HG03460 (cell line): ENCODE data around the gene PDE4D.
"Not testable (repeated sequence)": the region's sequence is repeated elsewhere in the genome, so short reads cannot be mapped to it uniquely, and the experiment has no call there.

Experiments used
- ATAC-seq: cut with Tn5 transposase; IDR thresholded peaks from one replicate; pipeline ENCODE4 v1.9.1; 2021; ENCODE audit not compliant: unreplicated experiment

PDE4D gene

DNA sequence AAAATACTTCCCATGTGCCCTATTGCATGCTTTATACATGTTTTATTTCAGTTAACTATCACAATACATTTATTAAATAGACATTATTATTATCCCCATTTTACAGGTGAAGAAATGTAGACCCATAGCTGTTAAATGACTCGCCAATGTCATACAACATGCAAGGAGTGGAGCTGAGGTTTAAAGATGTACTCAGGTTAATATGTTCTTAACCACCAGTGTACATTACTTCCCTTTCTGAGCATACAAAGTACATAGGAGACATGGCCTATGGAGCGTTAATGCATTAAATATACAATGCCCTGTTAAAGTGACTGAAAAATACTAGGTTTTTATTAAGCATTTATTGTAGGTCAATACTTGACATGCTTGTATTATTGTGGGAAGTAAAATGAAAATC is 407.0 kb downstream of the PDE4D start:
- ATAC-seq = no peak

DNA sequence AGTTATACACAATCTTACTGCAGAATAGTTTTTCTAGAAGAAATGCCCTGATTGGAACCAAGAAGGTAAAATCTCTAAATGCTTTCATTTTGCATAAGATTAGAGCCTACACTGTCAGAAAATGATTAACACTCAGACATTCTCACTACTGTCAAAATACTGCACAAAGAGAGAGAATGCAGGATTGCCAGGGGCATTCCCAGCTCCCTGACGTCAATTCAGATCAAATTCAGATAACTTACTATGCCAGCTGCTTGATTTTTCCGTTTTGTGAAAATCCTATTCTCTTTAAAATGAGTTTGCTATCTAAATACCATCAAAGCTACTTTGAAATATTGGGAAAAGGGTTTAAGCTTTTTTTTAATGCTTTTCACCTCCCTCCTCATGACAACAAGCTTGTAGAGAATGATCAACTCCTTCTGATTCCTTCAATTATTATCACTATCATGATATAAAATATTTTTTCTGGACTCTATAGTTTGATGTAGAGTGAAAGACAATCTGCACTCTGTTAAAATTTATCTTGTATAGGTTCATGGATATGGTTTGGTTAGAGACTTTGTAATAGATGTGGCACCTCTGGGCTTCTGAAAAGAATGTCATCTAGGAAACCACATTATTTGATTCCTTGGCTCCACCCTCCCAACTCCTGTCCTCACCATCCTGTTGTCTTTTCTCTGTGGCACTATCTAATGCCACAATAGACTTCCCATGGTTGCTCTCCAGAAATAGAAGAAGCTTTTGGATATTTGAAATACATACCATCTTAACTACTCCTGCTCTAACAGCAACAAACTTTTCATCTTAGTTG is 407.7 kb downstream of the PDE4D start:
- ATAC-seq = no peak

DNA sequence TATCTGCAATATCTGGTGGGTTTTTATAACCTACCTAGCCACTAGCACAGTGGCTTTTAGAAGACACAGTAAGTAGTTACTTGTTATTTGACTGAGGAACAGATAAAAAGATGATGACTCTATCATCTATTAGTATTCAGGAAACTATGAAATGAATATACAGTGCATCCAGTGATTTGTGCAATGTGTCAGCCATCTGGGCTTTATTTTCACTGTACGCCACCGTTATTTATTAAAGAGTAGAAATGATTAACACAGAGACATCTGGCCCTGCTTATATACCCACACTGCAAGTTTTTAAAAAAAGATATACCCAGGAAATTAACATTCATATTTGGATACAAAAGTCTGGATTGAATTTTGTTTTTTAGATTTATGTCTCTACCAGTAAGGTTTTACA is 408.4 kb downstream of the PDE4D start:
- no peak for ATAC-seq

DNA sequence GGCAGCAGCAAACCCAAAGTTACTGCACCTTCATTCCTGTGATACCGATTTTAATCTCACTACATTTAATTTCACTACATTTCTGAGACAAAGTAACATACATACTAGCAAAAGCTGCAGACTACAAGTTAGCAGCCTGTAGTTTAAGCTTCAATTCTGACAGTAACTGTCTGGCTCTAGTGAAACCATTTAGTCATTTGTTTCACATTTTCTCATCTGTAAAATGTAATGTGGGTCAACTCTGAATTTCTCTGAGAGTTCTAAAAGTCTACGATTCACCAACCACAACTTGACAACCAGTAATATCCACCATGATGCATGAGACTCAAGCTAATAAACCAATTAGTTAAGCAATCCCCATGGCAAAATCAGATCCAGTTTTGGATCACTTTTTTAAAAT is 408.9 kb downstream of the PDE4D start:
- ATAC-seq = no peak

- no peak for ATAC-seq
These were observed 409.5 kb downstream of the PDE4D start for GRCh38 chr5:59483971-59484472.

- ATAC-seq = no peak
These were observed 414.4 kb downstream of the PDE4D start for GRCh38 chr5:59479086-59479485.

DNA sequence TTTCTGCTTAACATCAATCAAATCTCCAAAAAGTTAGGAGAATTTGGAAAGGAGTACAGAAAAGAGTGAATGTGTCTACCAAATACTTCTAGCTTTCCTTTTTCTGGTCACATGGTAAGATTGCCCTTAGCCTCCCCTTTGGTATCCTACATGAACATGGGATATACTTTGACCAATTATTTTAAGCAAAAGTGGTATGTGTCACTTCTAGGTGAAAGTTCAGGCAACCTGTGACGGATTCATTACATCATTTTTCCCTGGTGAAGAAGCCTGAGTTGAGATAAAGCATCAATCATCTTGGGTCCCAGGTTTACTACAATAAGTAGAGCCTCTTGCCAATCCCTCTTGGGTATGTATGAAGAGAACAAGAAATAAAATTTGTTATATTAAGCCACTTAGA is 419.2 kb downstream of the PDE4D start:
- ATAC-seq = no peak

GRCh38 chr5:59473611-59474010 is 419.9 kb downstream of the PDE4D start:
- ATAC-seq = no peak

- ATAC-seq = no peak
These were observed 422.1 kb downstream of the PDE4D start for GRCh38 chr5:59471463-59471862.

DNA sequence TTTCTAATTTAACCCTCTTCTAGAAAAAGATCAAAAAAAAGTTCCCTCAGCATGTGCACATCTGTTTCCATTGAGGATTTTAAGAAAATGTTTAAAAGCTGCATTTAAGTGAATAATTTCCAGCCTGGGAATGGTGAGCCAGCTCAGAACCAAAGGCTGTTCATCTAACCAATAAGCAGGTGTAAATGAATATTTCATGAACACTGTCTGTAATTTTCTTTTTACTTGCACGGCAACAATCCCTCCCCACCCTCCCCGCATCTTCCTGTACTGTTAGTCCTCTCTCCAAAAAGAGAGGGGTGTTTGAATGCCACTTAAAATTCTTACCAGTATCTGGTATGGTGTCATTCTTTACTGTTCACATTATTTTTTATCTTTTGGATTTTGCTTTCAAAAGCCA is 425.6 kb downstream of the PDE4D start:
- no peak for ATAC-seq

DNA sequence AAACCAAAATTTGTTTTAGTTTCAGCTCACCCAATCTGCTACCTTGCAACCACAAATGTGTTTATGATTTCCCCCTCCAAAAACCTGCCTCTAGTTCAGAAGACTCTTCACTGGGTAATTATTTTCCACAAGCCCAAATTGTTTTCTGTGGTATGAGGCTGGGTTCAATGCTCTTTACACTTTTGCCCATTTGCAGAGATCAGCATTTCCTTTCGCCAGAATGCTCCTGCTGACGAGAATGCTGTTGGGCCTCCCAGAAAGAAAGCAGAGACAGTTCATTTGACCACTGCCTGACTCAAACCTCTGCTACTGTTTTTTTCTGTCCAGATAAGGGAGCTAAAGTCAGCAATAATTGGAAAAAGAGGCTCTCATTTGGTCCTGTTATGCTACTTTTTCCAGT is 427.3 kb downstream of the PDE4D start:
- no peak for ATAC-seq

GRCh38 chr5:59464969-59465368 is 428.6 kb downstream of the PDE4D start:
- no peak for ATAC-seq

GRCh38 chr5:59463618-59464166 is 429.8 kb downstream of the PDE4D start:
- not testable (repeated sequence) for ATAC-seq

GRCh38 chr5:59462956-59463355 is 430.6 kb downstream of the PDE4D start:
- no peak for ATAC-seq

DNA sequence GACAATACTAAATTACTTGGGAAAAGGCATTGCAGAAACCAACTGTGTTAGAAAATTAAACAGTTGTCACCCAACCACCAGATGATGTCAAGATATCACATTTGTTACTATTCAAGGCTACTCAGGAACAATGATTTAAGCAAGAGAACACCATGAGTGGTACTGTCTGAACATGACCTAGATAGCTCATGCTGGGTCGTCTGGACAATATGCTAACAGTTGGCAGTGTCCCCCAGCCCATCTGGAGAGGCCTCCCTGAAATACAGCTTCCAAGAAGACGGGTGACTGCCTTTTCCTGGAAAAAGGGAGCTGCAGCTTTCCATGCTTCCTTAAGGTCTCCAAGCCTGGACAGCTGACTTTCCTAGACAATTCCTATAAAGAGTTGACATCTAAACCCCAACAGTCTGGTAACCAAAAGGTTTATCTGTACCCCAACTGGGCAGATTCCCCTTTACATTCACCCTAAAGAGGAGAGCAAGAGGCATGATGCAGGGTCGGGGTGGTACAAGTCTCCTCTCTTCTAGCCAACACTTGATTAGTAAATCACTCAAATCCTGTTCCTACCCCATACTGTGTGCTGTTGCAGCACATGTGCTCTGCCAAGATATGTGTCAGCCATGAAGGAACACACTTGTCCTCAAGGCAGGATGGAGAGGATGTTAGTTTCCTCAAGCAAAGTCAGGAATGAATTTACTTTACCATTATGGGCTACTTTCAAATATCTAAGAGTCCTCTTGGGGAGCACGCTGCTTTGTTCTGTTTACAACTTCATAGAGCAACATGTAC is 433.0 kb downstream of the PDE4D start:
- no peak for ATAC-seq

GRCh38 chr5:59458966-59459729 is 434.4 kb downstream of the PDE4D start:
- no peak for ATAC-seq

GRCh38 chr5:59458321-59458720 is 435.2 kb downstream of the PDE4D start:
- ATAC-seq = no peak

DNA sequence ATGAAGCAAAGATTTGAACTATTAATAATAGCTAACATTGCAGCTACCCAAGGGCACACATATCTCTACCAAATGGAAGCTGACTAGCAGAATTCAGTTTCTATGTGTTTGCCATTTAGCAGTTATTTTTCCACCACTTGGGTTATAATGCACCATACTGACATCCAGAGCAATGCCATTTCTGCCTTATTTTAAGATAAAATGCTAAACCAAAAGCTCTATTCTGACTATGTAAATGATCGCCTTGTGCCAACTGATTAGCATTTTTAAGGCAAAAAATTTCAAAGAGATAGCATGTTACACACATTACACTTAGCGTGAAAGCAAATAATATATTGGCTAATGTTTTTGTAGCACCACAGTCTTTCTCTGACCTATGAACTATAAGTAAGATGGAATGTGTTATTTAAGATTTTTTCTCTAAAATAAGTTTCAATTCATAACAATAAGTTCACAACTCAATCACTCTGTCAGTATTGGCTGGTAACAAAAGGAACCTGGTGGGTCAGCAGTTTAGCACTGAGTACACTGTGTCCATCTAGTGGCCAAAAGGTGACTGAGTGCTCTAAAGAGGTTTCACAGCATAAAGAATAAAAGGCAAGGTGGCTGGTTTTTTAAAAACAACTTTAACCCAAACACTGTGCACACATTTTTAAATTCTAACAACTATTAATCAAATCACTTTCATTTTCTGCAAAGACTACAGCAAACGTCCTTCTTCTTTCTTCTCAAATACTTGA is 443.5 kb downstream of the PDE4D start:
- no peak for ATAC-seq

- ATAC-seq = no peak
These were observed 447.2 kb downstream of the PDE4D start for GRCh38 chr5:59446356-59446755.

DNA sequence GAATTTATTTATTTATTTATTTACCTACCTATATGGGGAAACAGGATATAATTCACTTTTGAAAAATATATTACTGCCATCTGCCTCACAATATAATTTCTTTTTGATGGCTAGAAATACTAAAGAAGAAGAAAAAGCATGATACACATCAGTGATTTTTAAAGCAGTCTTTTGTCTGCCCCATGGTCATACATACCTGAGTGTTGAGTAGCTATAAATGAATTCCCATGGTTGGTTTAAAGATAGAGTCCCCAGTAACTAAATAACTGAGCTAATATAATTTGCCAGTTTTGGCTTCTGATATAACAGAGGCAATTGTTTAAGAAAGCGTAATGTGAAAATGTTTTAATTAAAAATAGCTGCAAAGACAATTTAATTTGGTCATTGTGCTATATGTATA is 447.8 kb downstream of the PDE4D start:
- ATAC-seq = no peak
